K562 (cell line): ENCODE results near the gene SLC25A11. TPM values are rescaled to one million over a fixed set of nuclear protein-coding genes. Genes with fewer than 3 reads are reported as not detected.

Experiments used
- ARID2 ChIP-seq: fragments of 450-650 bp; IDR thresholded peaks from 2 replicates; pipeline ENCODE4 v1.6.1; 2017; ENCODE audit warnings: antibody characterized with exemption, mild to moderate bottlenecking
- CHAMP1 ChIP-seq: fragments of 450-650 bp; IDR thresholded peaks from 2 replicates; pipeline ENCODE4 v1.6.1; 2016; ENCODE audit warnings: mild to moderate bottlenecking
- FIP1L1 ChIP-seq: fragments of 200-400 bp; formaldehyde crosslinking; IDR thresholded peaks from 2 replicates; pipeline ENCODE4 v1.6.1; 2018; ENCODE audit warnings: mild to moderate bottlenecking, low read depth, low read length; ENCODE audit not compliant: poor library complexity, severe bottlenecking
- HDAC3 ChIP-seq: fragments of 450-650 bp; IDR thresholded peaks from 2 replicates; pipeline ENCODE4 v1.6.1; 2018; ENCODE audit warnings: borderline replicate concordance, mild to moderate bottlenecking, moderate library complexity; ENCODE audit not compliant: partially characterized antibody
- HMG20B ChIP-seq: fragments of 250-450 bp; sonication (Bioruptor Pico); IDR thresholded peaks from 2 replicates; pipeline ENCODE4 v1.5.0; 2021; ENCODE audit warnings: mild to moderate bottlenecking
- IFI16 ChIP-seq: fragments of 250-450 bp; sonication (Bioruptor Pico); IDR thresholded peaks from 2 replicates; pipeline ENCODE4 v2.1.2; 2022; ENCODE audit warnings: mild to moderate bottlenecking, inconsistent platforms
- ILF3 ChIP-seq: fragments of 450-650 bp; IDR thresholded peaks from 2 replicates; pipeline ENCODE4 v1.6.1; 2018; ENCODE audit warnings: antibody characterized with exemption, mild to moderate bottlenecking, moderate library complexity, borderline replicate concordance
- NFIC ChIP-seq: fragments of 450-650 bp; IDR thresholded peaks from 2 replicates; pipeline ENCODE4 v1.6.1; 2017; ENCODE audit warnings: mild to moderate bottlenecking, inconsistent platforms
- NRF1 ChIP-seq, 2 experiments: fragments of 450-650 bp; IDR thresholded peaks in 1 of 2; conservative IDR thresholded peaks in 1 of 2; 2 replicates each; pipeline ENCODE4 v1.6.1; 2014; ENCODE audit warnings: mild to moderate bottlenecking in 2 of 2
- RBFOX2 ChIP-seq: fragments of 200-400 bp; formaldehyde crosslinking; IDR thresholded peaks from 2 replicates; pipeline ENCODE4 v1.6.1; 2017; ENCODE audit warnings: low read depth, mild to moderate bottlenecking, low read length, moderate library complexity
- RBM22 ChIP-seq: fragments of 200-400 bp; formaldehyde crosslinking; IDR thresholded peaks from 2 replicates; pipeline ENCODE4 v1.6.1; 2018; ENCODE audit warnings: low read length, low read depth; ENCODE audit not compliant: poor library complexity, severe bottlenecking
- RHOXF2B ChIP-seq: fragments of 250-450 bp; sonication (Bioruptor Pico); conservative IDR thresholded peaks from 2 replicates; pipeline ENCODE4 v1.5.1; 2021
- UBTF ChIP-seq, 2 experiments: IDR thresholded peaks; 2 replicates each; pipeline ENCODE4 v1.6.1; 2012; ENCODE audit warnings: improper control_type of control experiment in 2 of 2, low read depth in 2 of 2, low read length in 2 of 2, borderline replicate concordance in 1 of 2
- ZNF134 ChIP-seq: fragments of 250-450 bp; sonication (Bioruptor Pico); conservative IDR thresholded peaks from 2 replicates; pipeline ENCODE4 v1.4.0; 2020
- ZNF280A ChIP-seq: fragments of 450-650 bp; IDR thresholded peaks from 2 replicates; pipeline ENCODE4 v1.6.1; 2018; ENCODE audit warnings: mild to moderate bottlenecking, low read depth; ENCODE audit not compliant: partially characterized antibody
- ZNF3 ChIP-seq: fragments of 250-450 bp; sonication (Bioruptor Pico); IDR thresholded peaks from 2 replicates; pipeline ENCODE4 v1.5.0; 2021; ENCODE audit warnings: mild to moderate bottlenecking, moderate library complexity
- ZNF740 ChIP-seq, 3 experiments: fragments of 200-800 bp in 1 of 3; sonication (Bioruptor generic) in 1 of 3; sonication (generic) in 1 of 3; formaldehyde crosslinking in 1 of 3; IDR thresholded peaks; 2 replicates each; pipeline versions ENCODE4 v1.6.1 to v1.8.0; 2016 to 2022; ENCODE audit warnings: mild to moderate bottlenecking in 2 of 3, missing compliant biosample characterization in 2 of 3, missing genetic modification characterization in 2 of 3, missing genetic modification reagents in 1 of 3
- ZSCAN32 ChIP-seq: fragments of 450-650 bp; formaldehyde crosslinking; IDR thresholded peaks from 2 replicates; pipeline ENCODE4 v1.4.0; 2020; ENCODE audit warnings: mild to moderate bottlenecking, moderate library complexity
- polyA plus RNA-seq, 8 experiments: library from polyadenylated mRNA; depleted of rRNA in 4 of 8; stranded (reverse) in 5 of 8; unstranded in 3 of 8; fragments of >200 nt; fragmentation: Nextera tagmentation in 2 of 8; fragmentation: Illumina TruSeq in 1 of 8; extraction: Ambion mirVana in 2 of 8; extraction: Trizol in 1 of 8; gene quantifications; 2 replicates each; pipeline versions ENCODE4 v1.2.1 to v1.2.3, GENCODE V29; 2011 to 2014; ENCODE audit warnings: inconsistent platforms in 1 of 8, missing spikeins in 1 of 8
- total RNA-seq, 7 experiments: library from RNA; depleted of rRNA in 6 of 7; stranded (reverse); fragments of >200 nt in 6 of 7; fragmentation: Illumina TruSeq in 2 of 7; extraction: Trizol in 2 of 7; gene quantifications; 2 replicates each; pipeline versions ENCODE4 v1.2.1 to v1.2.3, GENCODE V29; 2011 to 2021; ENCODE audit warnings: low replicate concordance in 1 of 7
- TF ChIP-seq, protein P1 (sequence below): sonication (generic); formaldehyde crosslinking; IDR thresholded peaks from 2 replicates; pipeline ENCODE4 v1.5.0; 2020; ENCODE audit warnings: missing genetic modification reagents

The SLC25A11 gene
- total and polyA plus RNA-seq, 9 of the 15 experiments (the other 6 are each of a cell fraction or from before 2014, with no cell fraction given): 3.1 to 56.7 (median 32.9) TPM

- TF ChIP-seq ZNF3 (CRISPR knock-in tag) (no peak), HMG20B (CRISPR knock-in tag) (no peak), NFIC (no peak), ZSCAN32 (CRISPR knock-in tag) (no peak), ARID2 (0 out of 2 replicates have a peak, but pooled peaks have one; percentile 15), CHAMP1 (no peak), RBM22 (no peak), ZNF280A (peak; percentile 53), FIP1L1 (no peak), HDAC3 (no peak), ZNF134 (CRISPR knock-in tag) (no peak), UBTF (IDR thresholded peaks at IDR 0.05; ENCODE audit: borderline replicate concordance in 1 of 2, low read depth in 2 of 2, low read length in 2 of 2) (no peak), NRF1 (conservative IDR thresholded peaks at IDR 0.05 in 1 of 2, IDR thresholded peaks at IDR 0.05 in 1 of 2) (peak; percentile 30 to 41; a peak in 2 of 4 replicates), RBFOX2 (no peak), IFI16 (CRISPR knock-in tag) (no peak), ZNF740 (CRISPR knock-in tag; IDR thresholded peaks at IDR 0.05) (no peak), ZNF740 (tag; IDR thresholded peaks at IDR 0.05) (no peak), ILF3 (no peak), RHOXF2B (CRISPR knock-in tag) (no peak)
- TF ChIP-seq, protein P1, sequence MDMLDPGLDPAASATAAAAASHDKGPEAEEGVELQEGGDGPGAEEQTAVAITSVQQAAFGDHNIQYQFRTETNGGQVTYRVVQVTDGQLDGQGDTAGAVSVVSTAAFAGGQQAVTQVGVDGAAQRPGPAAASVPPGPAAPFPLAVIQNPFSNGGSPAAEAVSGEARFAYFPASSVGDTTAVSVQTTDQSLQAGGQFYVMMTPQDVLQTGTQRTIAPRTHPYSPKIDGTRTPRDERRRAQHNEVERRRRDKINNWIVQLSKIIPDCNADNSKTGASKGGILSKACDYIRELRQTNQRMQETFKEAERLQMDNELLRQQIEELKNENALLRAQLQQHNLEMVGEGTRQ (CRISPR knock-in tag): no peak
These were observed 30.9 kb downstream of the SLC25A11 start (continued) for GRCh38 chr17:4908711-4909496.
